Measurements from ENCODE around the gene KRTAP4-7.
"Not testable (repeated sequence)": the region's sequence is repeated elsewhere in the genome, so short reads cannot be mapped to it uniquely, and the experiment has no call there.

The KRTAP4-7 gene

GRCh38 chr17:41084100-41084856 lies at the start of gene KRTAP4-7:
KRTAP4-7 (plus strand) TSS chr17:41084150; CDS start chr17:41084207, 57 bp downstream.
- not testable (repeated sequence) for DNase-seq (ENCODE audit: low spot score)

DNA sequence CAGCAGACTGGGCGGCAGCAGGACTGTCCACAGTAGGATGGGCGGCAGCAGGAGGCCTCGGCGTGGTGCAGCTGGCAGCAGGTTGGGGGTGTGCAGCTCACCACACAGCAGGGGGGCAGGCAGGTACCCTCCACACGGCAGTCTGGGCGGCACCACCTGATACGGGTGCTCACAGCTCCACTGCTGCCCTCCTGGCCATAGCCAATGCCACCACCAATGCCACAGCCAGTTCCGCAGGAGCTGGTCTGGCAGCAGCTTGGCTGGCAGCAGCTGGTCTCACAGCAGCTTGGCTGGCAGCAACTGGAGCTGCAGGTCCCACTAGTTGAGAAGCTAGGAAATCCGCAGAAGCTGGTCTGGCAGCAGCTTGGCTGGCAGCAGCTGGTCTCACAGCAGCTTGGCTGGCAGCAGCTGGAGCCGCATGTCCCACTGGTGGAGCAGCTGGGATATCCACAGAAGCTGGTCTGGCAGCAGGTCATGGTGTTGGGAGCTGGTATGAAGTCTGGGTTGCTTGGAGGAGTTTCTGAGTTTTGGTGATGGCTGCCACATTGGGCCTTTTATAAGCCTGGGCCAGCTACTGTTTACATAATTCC lies 49.5 kb upstream of the KRTAP4-7 start, which contains the start of gene KRTAP1-3:
TSS of gene KRTAP1-3 (minus strand) at position 529 of the 590 bp plus-strand sequence. CDS start at position 476, 53 bp downstream.
- not testable (repeated sequence) for DNase-seq (ENCODE audit: low spot score)

GRCh38 chr17:41037853-41038350 lies 46.0 kb upstream of the KRTAP4-7 start:
- no peak for DNase-seq (ENCODE audit: low spot score)

DNA sequence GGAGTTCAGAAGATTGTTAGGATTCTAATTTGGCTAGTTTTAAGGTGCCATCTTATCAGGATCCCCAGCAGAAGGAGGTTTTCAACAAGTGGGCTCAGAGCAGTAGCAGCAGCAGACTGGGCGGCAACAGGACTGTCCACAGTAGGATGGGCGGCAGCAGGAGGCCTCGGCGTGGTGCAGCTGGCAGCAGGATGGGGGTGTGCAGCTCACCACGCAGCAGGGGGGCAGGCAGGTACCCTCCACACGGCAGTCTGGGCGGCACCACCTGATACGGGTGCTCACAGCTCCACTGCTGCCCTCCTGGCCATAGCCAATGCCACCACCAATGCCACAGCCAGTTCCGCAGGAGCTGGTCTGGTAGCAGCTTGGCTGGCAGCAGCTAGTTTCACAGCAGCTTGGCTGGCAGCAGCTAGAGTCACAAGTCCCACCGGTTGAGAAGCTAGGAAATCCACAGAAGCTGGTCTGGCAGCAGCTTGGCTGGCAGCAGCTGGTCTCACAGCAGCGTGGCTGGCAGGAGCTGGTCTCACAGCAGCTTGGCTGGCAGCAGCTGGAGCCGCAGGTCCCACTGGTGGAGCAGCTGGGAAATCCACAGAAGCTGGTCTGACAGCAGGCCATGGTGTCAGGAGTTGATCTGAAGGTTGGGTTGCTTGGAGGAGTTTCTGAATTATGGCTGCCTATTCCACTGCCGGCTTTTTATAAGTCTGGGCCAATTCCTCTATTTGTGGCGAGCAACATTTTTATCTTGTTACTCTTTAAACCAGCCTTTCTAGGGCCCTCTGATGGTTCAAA lies 43.0 kb upstream of the KRTAP4-7 start, which contains the start of gene KRTAP1-1:
TSS of gene KRTAP1-1 (minus strand) at position 668 of the 789 bp plus-strand sequence. CDS start at position 615, 53 bp downstream.
- DNase-seq (ENCODE audit: low spot score) = not testable (repeated sequence)

- DNase-seq (ENCODE audit: low spot score) = no peak
These were observed 41.0 kb upstream of the KRTAP4-7 start for GRCh38 chr17:41042953-41043352.

DNA sequence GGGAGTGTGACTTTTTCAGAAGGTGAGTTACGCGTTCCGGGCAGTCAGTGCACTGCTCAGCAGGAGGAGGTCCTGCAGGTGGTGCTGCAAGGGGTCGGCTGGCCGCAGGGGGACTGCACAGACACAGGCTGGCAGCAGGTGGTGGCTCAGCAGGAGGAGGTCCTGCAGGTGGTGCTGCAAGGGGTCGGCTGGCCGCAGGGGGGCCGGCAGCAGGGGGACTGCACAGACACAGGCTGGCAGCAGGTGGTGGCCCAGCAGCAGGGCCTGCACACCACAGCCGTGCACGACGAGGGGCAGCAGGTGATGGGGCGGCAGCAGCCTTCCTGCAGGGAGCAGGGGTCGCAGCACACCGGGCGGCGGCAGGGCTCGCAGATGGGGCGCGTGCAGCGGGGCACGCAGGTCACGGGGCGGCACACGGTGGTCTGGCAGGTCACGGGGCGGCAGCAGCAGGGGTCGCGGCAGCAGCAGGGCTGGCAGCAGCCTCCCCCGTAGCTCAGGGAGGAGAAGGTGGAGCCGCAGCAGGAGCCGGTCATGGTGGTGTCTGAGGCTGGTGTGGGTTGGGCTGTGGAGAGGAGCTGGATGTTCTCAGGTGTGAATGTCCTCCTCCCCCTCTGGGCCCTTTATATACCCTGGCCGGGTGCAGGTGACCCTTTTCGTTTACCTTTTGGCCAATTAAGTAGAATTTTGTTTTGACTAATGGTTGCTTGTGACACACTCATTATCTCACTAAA lies 37.0 kb upstream of the KRTAP4-7 start, which contains the start of gene KRTAP2-1:
TSS of gene KRTAP2-1 (minus strand) at position 582 of the 731 bp plus-strand sequence. CDS start at position 533, 49 bp downstream.
- DNase-seq (ENCODE audit: low spot score) = not testable (repeated sequence)

DNA sequence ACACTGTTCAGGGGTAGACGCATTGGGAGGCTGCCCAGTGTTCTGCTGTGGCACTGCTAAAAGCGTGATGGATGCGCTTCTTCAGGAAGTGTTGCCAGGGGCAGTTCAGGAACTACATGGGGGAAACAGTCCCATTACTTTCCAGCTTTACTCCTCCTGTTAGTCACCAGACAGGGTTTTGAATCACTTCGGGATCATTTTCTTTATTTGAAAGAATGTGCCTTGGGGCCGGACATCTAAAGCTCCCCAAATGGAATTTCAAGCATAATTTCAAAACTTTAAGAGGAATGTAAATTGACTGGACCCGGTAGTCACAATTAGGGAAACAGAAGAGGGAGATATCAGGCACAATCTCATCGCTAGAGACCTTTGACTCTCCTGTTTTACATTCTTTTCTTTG lies 35.5 kb upstream of the KRTAP4-7 start:
- no peak for DNase-seq (ENCODE audit: low spot score)

DNA sequence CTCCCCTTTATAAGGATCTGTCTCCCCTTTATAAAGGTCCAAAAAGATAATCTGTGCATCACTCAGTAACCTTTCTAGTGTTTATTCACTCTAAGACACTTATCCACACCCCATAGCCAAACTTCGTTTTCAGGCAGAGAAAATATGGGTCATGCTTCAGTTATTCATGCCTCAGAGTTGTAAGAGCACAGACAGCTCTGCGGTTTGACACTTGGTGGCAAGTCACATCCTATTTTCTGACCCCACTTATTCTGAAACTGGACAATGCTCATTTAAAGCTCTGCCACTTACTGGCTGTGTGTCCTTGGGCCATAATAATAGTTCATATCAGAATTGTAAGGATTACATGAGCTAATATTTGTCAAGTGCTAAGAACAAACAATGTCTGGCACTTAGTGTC lies 34.8 kb upstream of the KRTAP4-7 start:
- DNase-seq (ENCODE audit: low spot score) = no peak

GRCh38 chr17:41052566-41052965 lies 31.4 kb upstream of the KRTAP4-7 start:
- DNase-seq (ENCODE audit: low spot score) = no peak

- DNase-seq (ENCODE audit: low spot score) = no peak
These were observed 29.9 kb upstream of the KRTAP4-7 start for GRCh38 chr17:41054025-41054424.

DNA sequence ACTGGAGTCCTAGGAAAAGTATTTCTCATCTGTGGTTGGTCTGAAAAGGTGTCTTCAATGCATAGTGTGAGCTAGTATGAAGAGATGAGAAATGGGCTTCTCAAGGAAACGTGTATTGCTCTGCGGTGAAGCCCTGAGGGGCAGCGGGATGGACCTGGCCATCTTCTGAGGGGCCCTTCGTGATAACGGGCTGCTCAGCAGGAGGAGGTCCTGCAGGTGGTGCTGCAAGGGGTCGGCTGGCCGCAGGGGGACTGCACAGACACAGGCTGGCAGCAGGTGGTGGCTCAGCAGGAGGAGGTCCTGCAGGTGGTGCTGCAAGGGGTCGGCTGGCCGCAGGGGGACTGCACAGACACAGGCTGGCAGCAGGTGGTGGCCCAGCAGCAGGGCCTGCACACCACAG lies 29.4 kb upstream of the KRTAP4-7 start:
- not testable (repeated sequence) for DNase-seq (ENCODE audit: low spot score)

DNA sequence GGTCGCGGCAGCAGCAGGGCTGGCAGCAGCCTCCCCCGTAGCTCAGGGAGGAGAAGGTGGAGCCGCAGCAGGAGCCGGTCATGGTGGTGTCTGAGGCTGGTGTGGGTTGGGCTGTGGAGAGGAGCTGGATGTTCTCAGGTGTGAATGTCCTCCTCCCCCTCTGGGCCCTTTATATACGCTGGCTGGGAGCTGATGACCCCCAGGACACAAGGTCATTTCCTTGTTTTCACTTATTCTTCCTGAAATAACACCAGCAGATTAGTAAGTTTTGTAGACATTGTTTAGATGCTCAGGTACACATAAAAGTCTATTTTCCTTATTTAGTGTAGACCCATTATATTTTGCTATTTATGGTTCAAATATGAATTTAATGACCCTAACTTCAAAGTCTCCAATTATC lies 28.8 kb upstream of the KRTAP4-7 start, which contains the start of gene KRTAP2-2:
TSS of gene KRTAP2-2 (minus strand) at position 101 of the 400 bp plus-strand sequence. CDS start at position 82, 19 bp downstream.
- DNase-seq (ENCODE audit: low spot score) = not testable (repeated sequence)

- DNase-seq (ENCODE audit: low spot score) = no peak
These were observed 26.4 kb upstream of the KRTAP4-7 start for GRCh38 chr17:41057547-41057946.

DNA sequence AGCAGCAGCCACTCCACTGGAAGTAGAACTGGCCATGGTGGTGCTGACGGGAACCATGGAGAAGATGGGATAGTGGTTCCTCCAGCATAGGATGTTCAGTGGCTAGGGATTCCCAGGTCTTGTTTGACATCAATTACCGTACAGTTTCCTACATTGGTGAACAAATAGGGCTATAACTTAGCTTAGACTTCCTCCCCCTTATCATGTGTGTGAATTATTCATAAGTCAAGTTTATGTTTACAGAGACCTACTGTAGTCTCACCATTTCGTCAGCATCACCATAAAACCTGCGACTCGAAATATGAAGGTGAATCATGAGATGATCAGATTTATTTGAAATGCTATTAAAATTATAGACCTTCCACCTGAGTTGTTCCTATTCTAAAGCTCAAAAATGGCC lies 25.2 kb upstream of the KRTAP4-7 start:
- no peak for DNase-seq (ENCODE audit: low spot score)

DNA sequence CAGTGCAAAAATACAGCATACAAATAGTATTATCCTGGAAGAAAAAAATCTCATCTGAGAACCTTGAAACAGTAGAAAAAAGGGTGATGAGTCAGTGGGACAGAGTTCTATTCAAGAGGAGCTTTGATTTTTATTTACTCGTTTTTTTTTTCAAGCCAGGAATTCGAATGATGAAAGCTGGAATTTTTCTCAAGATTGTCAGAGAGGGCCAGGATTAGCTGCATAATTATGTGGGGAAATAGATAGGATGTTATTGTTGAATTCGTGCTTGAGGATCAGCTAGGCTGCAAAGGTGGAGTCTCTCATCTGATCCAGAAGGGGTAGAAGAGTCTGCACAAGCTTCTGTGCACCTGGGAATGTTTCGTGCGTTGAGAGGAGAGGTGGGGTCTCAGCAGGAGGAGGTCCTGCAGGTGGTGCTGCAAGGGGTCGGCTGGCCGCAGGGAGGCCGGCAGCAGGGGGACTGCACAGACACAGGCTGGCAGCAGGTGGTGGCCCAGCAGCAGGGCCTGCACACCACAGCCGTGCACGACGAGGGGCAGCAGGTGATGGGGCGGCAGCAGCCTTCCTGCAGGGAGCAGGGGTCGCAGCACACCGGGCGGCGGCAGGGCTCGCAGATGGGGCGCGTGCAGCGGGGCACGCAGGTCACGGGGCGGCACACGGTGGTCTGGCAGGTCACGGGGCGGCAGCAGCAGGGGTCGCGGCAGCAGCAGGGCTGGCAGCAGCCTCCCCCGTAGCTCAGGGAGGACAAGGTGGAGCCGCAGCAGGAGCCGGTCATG lies 24.5 kb upstream of the KRTAP4-7 start:
- not testable (repeated sequence) for DNase-seq (ENCODE audit: low spot score)

DNA sequence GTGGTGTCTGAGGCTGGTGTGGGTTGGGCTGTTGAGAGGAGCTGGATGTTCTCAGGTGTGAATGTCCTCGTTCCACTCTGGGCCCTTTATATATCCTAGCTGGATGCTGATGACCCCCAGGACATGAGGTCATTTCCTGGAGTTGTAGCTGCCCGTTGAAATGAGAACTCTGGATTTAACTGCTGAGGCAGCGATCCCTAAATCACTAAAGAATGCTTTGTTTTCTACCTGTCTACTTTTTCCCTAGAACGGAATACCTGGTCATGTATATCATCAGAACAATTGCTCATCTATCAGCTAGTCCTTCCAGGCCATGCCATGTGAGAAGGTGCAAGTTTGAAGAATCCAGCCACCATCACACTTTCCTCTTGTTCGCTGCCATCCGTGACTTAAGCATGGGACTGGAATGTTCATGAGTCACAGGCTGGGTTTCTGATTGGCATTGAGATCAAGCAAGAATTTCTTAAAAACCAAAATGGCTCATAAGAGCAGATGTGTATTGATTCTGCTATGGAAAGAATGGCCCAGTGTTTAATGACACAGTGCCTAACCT lies 23.8 kb upstream of the KRTAP4-7 start, which contains the start of gene KRTAP2-3:
TSS of gene KRTAP2-3 (minus strand) at position 63 of the 553 bp plus-strand sequence. CDS start 64 bp downstream, outside the sequence.
- DNase-seq (ENCODE audit: low spot score) = no peak

DNA sequence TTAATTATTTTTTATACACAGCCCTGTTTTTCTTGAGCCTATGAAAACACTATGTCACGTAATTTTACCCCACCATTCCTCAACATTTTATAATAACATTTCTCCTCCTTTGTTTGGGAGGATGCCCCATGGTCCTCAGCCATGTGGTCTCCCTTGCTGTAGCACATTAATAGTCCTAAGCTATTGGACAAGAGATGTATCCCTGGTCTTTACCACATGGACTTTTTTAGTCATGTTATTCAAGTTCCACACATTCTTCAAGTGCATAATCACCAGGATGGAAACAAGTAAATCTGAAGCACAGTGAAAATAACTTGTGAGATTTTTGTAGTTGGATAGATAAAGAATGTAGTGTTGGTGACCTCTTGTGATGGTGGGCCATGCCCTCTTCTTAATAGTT lies 22.0 kb upstream of the KRTAP4-7 start:
- DNase-seq (ENCODE audit: low spot score) = no peak

- no peak for DNase-seq (ENCODE audit: low spot score)
These were observed 20.5 kb upstream of the KRTAP4-7 start for GRCh38 chr17:41063449-41063848.

DNA sequence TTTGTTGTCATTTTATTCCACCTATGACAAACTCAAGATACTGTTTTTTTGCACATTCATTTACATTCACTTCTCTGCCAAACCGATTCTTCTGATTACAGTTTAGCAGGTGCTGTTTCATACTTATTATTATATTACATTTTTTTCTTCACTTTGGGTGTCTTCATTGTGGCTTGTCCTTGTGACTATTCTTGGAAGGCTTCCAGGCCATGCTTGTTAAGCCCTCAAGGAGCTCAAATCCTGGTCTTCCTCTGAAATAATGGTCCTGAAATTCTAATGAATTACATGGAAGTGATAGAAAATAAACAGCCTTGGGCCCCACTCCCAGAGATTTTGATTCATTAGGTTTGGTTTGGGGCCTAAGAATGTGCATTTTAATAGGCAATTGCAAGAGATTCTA lies 19.6 kb upstream of the KRTAP4-7 start:
- DNase-seq (ENCODE audit: low spot score) = no peak

Measured in CD4-positive, alpha-beta T cell treated with Interleukin-6 at 100 ng/mL for 8 hours (primary cell).